Activated CD8-positive, alpha-beta memory T cell treated with anti-CD3 and anti-CD28 coated beads for 48 hours (primary cell): Measurements from ENCODE around the gene PDE6A.
A peak's percentile ranks its signal among the peaks of the same experiment; 100 is the strongest.

Experiments
- DNase-seq, 3 experiments: peaks; one replicate each; pipeline ENCODE4 v3.0.0-alpha.2; 2020; ENCODE audit warnings: low read depth in 2 of 3, low spot score in 2 of 3

The PDE6A gene

GRCh38 chr5:149839761-149840160 is 104.8 kb downstream of the PDE6A start:
- DNase-seq: no peak

- no peak for DNase-seq
These were observed 105.5 kb downstream of the PDE6A start for GRCh38 chr5:149838881-149839739.

- no peak for DNase-seq
These were observed 106.8 kb downstream of the PDE6A start for GRCh38 chr5:149837680-149838269.

- DNase-seq: no peak
These were observed 108.0 kb downstream of the PDE6A start for GRCh38 chr5:149836451-149837139.

- no peak for DNase-seq
These were observed 110.2 kb downstream of the PDE6A start for GRCh38 chr5:149834246-149834855.

GRCh38 chr5:149833116-149833827 is 111.3 kb downstream of the PDE6A start:
- DNase-seq: no peak

GRCh38 chr5:149832636-149833035 is 112.0 kb downstream of the PDE6A start:
- DNase-seq: no peak

- DNase-seq: peak in 1 of 3 experiments; percentile 22
These were observed 113.1 kb downstream of the PDE6A start for GRCh38 chr5:149831492-149831891.

GRCh38 chr5:149830579-149830978 is 114.0 kb downstream of the PDE6A start:
- DNase-seq: no peak

GRCh38 chr5:149829954-149830353 is 114.6 kb downstream of the PDE6A start:
- no peak for DNase-seq

- DNase-seq: peak; percentile 44 to 75 (median 75)
These were observed 116.2 kb downstream of the PDE6A start for GRCh38 chr5:149828161-149829011.

GRCh38 chr5:149827546-149827945 is 117.0 kb downstream of the PDE6A start:
- no peak for DNase-seq

- no peak for DNase-seq
These were observed 117.5 kb downstream of the PDE6A start for GRCh38 chr5:149827086-149827485.

GRCh38 chr5:149826574-149826973 is 118.0 kb downstream of the PDE6A start:
- no peak for DNase-seq

GRCh38 chr5:149824846-149825245 is 119.7 kb downstream of the PDE6A start:
- no peak for DNase-seq

GRCh38 chr5:149824120-149824519 is 120.5 kb downstream of the PDE6A start:
- DNase-seq: no peak

- no peak for DNase-seq
These were observed 121.2 kb downstream of the PDE6A start for GRCh38 chr5:149823375-149823774.

- no peak for DNase-seq
These were observed 122.3 kb downstream of the PDE6A start for GRCh38 chr5:149822301-149822700.

GRCh38 chr5:149820536-149821510 is 123.8 kb downstream of the PDE6A start:
- no peak for DNase-seq
